ENCODE data around the gene NFASC.

DNA sequence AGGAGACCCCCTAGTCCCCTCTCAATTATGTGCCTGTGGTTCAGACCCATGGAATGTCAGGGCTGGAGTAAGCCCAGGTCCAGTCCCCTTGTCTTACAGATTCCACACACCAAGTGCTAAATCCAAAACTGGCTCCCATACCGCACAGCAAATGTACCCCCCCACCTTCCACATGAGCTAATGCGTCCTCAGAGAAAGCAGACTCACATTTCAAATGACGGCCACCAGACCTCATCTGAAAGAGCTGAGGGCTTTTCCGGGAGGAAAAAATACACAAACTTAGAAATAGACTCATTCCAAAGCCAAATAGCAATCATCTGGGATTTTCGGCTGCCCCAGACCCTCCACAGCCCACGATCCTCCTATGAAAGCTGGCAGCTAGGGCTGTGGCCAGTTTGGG is 159.6 kb downstream of the NFASC start:
- TF ChIP-seq, protein P1, sequence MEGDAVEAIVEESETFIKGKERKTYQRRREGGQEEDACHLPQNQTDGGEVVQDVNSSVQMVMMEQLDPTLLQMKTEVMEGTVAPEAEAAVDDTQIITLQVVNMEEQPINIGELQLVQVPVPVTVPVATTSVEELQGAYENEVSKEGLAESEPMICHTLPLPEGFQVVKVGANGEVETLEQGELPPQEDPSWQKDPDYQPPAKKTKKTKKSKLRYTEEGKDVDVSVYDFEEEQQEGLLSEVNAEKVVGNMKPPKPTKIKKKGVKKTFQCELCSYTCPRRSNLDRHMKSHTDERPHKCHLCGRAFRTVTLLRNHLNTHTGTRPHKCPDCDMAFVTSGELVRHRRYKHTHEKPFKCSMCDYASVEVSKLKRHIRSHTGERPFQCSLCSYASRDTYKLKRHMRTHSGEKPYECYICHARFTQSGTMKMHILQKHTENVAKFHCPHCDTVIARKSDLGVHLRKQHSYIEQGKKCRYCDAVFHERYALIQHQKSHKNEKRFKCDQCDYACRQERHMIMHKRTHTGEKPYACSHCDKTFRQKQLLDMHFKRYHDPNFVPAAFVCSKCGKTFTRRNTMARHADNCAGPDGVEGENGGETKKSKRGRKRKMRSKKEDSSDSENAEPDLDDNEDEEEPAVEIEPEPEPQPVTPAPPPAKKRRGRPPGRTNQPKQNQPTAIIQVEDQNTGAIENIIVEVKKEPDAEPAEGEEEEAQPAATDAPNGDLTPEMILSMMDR (IDR thresholded peaks at IDR 0.05; ENCODE audit: poor library complexity): no peak
- no peak for TF ChIP-seq EZH2phosphoT487 (IDR thresholded peaks at IDR 0.05; ENCODE audit: low read depth, severe bottlenecking, unreplicated experiment)

Measured in hepatocyte (in vitro differentiated cells).